DOHH2 (cell line): ENCODE results near the gene DLL1.

Experiments used
- H3F3A ChIP-seq: fragments of 200-600 bp; sonication (generic), shearing (Covaris generic); 2 replicates; pipeline ENCODE4 v1.6.0; 2016; ENCODE audit warnings: antibody characterized with exemption, mild to moderate bottlenecking; ENCODE audit not compliant: control insufficient read depth, insufficient read depth
- H3K27ac ChIP-seq: fragments of 200-600 bp; sonication (generic); 2 replicates; pipeline ENCODE4 v1.5.1; 2014; ENCODE audit warnings: low read depth, mild to moderate bottlenecking, low read length, moderate library complexity
- H3K27me3 ChIP-seq: fragments of 200-600 bp; sonication (generic); 2 replicates; pipeline ENCODE4 v1.6.1; 2014; ENCODE audit warnings: mild to moderate bottlenecking, low read length, mixed read lengths; ENCODE audit not compliant: control insufficient read depth
- H3K36me3 ChIP-seq: fragments of 200-600 bp; sonication (generic); 2 replicates; pipeline ENCODE4 v1.6.1; 2014; ENCODE audit warnings: mild to moderate bottlenecking, low read length, moderate library complexity, mixed read lengths; ENCODE audit not compliant: control insufficient read depth
- H3K4me1 ChIP-seq: fragments of 200-600 bp; sonication (generic); 2 replicates; pipeline ENCODE4 v1.6.1; 2014; ENCODE audit warnings: mild to moderate bottlenecking, low read length, mixed read lengths; ENCODE audit not compliant: control insufficient read depth
- H3K4me2 ChIP-seq: fragments of 200-600 bp; sonication (generic); 2 replicates; pipeline ENCODE4 v1.6.0; 2014; ENCODE audit warnings: mild to moderate bottlenecking, low read length, moderate library complexity
- H3K4me3 ChIP-seq: fragments of 200-600 bp; sonication (generic); 2 replicates; pipeline ENCODE4 v1.5.1; 2014; ENCODE audit warnings: mild to moderate bottlenecking, low read length, mixed read lengths
- H3K79me2 ChIP-seq: fragments of 200-600 bp; sonication (generic); 2 replicates; pipeline ENCODE4 v1.6.1; 2014; ENCODE audit warnings: mild to moderate bottlenecking, low read length, mixed read lengths; ENCODE audit not compliant: control insufficient read depth
- H3K9me2 ChIP-seq: fragments of 200-600 bp; sonication (generic); replicated peaks from 2 replicates; pipeline ENCODE4 v1.6.1; 2014; ENCODE audit warnings: mild to moderate bottlenecking, low read length, mixed read lengths; ENCODE audit not compliant: control insufficient read depth
- H3K9me3 ChIP-seq: fragments of 200-600 bp; sonication (generic); 2 replicates; pipeline ENCODE4 v1.6.1; 2014; ENCODE audit warnings: antibody characterized with exemption, low read length, mixed read lengths; ENCODE audit not compliant: control insufficient read depth, insufficient read depth
- H4K20me1 ChIP-seq: fragments of 200-600 bp; sonication (generic); 2 replicates; pipeline ENCODE4 v1.6.0; 2014; ENCODE audit warnings: low read depth, mild to moderate bottlenecking, antibody characterized with exemption, low read length, moderate library complexity; ENCODE audit not compliant: control insufficient read depth, insufficient read depth
- EZH2phosphoT487 ChIP-seq: fragments of 200-600 bp; sonication (generic); IDR thresholded peaks from 2 replicates; pipeline ENCODE4 v1.6.1; 2017; ENCODE audit warnings: borderline replicate concordance, mild to moderate bottlenecking, antibody characterized with exemption, low read length, moderate library complexity, mixed read lengths
- TF ChIP-seq, protein P1 (sequence below): fragments of 200-600 bp; sonication (generic); IDR thresholded peaks from one replicate; pipeline ENCODE4 v1.5.1; 2014; ENCODE audit warnings: antibody characterized with exemption, mild to moderate bottlenecking, low read depth, low read length; ENCODE audit not compliant: poor library complexity, severe bottlenecking

DLL1 gene

GRCh38 chr6:170236131-170236836, 54.6 kb downstream of the DLL1 start:
- no peak for TF ChIP-seq EZH2phosphoT487
- TF ChIP-seq, protein P1, sequence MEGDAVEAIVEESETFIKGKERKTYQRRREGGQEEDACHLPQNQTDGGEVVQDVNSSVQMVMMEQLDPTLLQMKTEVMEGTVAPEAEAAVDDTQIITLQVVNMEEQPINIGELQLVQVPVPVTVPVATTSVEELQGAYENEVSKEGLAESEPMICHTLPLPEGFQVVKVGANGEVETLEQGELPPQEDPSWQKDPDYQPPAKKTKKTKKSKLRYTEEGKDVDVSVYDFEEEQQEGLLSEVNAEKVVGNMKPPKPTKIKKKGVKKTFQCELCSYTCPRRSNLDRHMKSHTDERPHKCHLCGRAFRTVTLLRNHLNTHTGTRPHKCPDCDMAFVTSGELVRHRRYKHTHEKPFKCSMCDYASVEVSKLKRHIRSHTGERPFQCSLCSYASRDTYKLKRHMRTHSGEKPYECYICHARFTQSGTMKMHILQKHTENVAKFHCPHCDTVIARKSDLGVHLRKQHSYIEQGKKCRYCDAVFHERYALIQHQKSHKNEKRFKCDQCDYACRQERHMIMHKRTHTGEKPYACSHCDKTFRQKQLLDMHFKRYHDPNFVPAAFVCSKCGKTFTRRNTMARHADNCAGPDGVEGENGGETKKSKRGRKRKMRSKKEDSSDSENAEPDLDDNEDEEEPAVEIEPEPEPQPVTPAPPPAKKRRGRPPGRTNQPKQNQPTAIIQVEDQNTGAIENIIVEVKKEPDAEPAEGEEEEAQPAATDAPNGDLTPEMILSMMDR = no peak
- H3K9me3 ChIP-seq = no peaks in the 10 kb centered on the region
- no peak overlapping the region for H3K4me3 ChIP-seq
- H3K79me2 ChIP-seq = no peaks in the 10 kb centered on the region
- H3F3A ChIP-seq = no peaks in the 10 kb centered on the region
- no peaks in the 10 kb centered on the region for H3K36me3 ChIP-seq
- H3K27me3 ChIP-seq = no peaks in the 10 kb centered on the region
- H3K4me2 ChIP-seq = no peak overlapping the region
- no peak overlapping the region for H3K27ac ChIP-seq
- no peaks in the 10 kb centered on the region for H3K9me2 ChIP-seq
- H3K4me1 ChIP-seq = no peaks in the 10 kb centered on the region
- H4K20me1 ChIP-seq = no peaks in the 10 kb centered on the region

GRCh38 chr6:170235391-170236125, 55.3 kb downstream of the DLL1 start:
- Histone ChIP-seq H3F3A (no peaks in the 10 kb centered on the region), H4K20me1 (no peaks in the 10 kb centered on the region), H3K4me2 (no peak overlapping the region), H3K36me3 (no peaks in the 10 kb centered on the region), H3K27ac (no peak overlapping the region), H3K27me3 (no peaks in the 10 kb centered on the region), H3K79me2 (no peaks in the 10 kb centered on the region), H3K4me3 (no peak overlapping the region), H3K9me2 (no peaks in the 10 kb centered on the region), H3K9me3 (no peaks in the 10 kb centered on the region), H3K4me1 (no peaks in the 10 kb centered on the region)
- no peak for TF ChIP-seq EZH2phosphoT487
- TF ChIP-seq, protein P1 = no peak

GRCh38 chr6:170234419-170234818, 56.5 kb downstream of the DLL1 start:
- TF ChIP-seq, protein P1 = no peak
- no peak for TF ChIP-seq EZH2phosphoT487
- Histone ChIP-seq H3K4me2 (no peak overlapping the region), H3K27me3 (no peaks in the 10 kb centered on the region)

More at GRCh38 chr6:170234419-170234818, 56.5 kb downstream of the DLL1 start:
- H3K9me3 ChIP-seq = no peaks in the 10 kb centered on the region
- H3K9me2 ChIP-seq = no peaks in the 10 kb centered on the region
- H3K79me2 ChIP-seq = no peaks in the 10 kb centered on the region
- H3K27ac ChIP-seq = no peak overlapping the region
- no peaks in the 10 kb centered on the region for H3F3A ChIP-seq
- H4K20me1 ChIP-seq = no peaks in the 10 kb centered on the region
- H3K36me3 ChIP-seq = no peaks in the 10 kb centered on the region
- H3K4me3 ChIP-seq = no peak overlapping the region
- no peaks in the 10 kb centered on the region for H3K4me1 ChIP-seq
